HG02884 (cell line): ENCODE data around the gene OPA3.

ENCODE experiments used
- ATAC-seq: cut with Tn5 transposase; IDR thresholded peaks from one replicate; pipeline ENCODE4 v1.9.1; 2021; ENCODE audit warnings: mild to moderate bottlenecking, moderate library complexity; ENCODE audit not compliant: unreplicated experiment

The OPA3 gene

DNA sequence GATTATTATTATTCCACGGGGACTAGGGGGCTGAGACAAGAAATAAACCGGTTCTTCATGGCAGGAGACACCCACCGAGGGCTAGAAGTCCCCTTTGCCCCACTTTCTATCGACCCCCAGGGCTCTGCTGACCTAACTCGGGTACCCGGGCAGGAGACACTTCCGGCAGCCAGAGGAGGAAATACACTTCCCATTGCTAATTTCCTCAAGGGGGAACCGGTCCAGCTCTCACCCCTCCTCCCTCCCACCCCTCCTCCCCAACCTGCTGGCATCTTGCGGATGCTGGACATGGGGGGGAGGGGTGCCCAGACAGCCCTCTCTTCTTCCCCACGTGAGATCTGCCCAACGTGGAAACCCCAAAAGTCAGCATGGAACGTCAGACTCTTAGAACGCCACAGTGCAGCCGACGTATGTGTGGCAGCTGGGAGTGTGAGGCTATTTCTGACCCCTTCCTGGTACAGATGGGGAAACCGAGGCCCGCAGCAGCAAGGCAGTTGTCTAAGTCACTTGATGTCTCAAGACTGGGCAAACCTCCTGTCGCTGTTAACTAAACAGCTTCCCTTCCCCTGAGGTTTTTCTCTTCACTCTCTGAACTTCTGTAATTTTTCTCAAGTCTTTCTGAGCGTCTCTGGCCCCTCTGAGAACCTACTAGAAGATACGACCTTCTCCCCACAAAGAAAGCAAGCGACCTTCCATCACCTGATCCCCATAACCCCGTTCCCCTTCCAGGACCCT is 13.8 kb upstream of the OPA3 start:
- no peak for ATAC-seq

DNA sequence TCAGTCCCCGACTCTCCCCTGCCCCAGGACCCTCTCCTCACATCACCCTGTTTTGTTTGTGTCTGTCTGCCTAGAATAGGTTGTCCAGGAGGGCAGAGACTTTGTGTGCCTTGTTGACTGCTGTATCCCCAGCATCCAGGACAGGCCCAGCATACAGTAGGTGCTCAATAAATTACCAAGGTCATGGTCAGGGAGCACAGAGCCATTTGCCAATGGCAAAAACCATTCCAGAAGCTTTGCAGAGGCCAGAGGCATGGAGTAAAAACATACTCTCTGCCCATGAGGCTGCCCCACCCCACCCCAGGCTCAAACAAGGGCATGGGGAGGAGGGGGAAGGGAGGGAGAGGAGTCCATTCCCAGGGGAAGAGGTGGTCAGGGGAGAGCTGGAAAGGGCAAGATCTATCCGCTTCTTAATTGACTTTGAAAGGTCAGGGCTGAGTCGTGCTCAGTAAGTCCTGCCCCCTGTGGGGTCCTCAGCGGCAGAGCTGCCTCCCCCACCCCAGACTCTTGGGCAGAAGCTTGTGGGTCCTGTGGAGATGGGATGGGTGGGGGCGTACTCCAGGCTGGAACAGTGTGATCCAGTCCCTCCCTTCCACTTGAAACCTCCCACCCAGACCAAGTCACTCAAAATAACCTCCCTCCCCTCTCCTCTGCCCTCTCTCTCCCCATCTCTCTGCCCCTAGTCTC is 13.0 kb upstream of the OPA3 start:
- no peak for ATAC-seq

DNA sequence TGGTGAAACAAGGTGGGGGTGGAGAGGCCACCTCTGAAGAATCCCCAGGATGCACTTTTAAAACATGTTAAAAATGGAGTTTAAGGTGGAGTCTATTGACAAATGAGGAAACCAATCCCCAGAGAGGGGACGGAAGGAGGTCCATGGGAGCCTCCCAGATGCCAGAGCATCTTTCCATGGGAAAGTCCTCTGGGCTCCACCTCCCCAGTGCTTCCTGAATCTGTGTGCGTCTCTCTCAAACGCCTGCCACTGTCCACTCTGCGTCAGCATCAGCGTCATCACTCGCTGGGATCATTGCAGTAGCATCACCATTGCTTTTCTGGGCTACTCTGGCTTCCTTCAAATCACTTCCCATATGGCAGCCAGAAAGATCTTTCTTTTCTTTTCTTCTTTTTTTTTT is 11.2 kb upstream of the OPA3 start:
- ATAC-seq = no peak

DNA sequence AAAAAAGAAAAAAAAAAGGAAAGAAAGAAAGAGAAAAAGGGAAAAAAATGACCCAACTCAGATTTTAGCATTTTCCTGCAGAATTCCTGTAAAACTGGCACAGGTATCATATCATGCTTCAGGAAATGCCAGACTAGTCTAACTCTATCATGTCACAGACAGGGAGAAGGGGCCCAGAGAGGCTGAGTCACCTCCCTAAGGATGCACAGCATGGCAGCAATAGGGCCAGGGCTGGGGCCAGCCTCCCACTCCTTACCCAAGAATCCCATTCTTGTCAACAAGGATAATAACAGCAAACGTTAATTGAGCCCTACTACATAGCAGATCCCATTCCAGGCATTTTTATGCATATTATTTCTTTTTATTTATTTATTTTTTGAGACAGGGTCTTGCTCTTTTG is 8.9 kb upstream of the OPA3 start:
- ATAC-seq = no peak

DNA sequence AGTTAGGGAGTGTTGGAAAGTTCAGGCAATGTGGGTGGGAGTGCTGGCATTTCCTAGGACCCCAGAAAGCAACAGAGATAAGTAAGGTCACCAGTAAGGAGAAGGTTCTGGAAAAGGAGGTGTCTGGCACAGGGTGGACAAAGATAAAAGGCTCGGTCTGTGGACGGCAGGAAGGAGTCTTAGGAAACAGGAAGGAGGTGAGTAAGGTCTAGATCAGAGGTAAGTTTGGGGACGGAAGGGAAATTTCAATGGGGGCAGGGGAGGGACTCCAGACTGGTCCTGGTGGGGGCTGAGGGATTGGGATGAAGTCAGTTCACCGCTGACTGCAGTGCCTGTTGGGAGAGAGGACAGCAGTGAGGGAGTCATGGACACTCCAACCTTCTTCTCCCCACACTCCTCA is 7.8 kb upstream of the OPA3 start:
- no peak for ATAC-seq

DNA sequence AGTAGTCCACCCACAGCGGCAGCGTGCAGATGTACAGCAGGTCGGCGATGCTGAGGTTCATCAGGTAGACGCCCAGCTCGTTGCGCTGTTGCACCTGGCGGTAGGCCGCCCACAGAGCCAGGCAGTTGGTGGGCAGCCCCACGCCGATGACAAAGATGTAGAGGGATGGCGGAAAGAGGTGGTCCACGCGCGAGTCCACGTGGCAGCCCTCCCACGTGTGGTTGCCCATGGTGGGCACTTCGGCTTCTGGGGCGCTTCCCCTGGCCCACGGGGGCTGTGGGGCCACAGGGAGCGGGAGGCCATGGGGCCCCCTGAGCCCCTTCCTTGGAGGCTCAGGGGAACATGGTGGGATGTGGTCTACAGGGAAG is 7.0 kb upstream of the OPA3 start:
- ATAC-seq = no peak

DNA sequence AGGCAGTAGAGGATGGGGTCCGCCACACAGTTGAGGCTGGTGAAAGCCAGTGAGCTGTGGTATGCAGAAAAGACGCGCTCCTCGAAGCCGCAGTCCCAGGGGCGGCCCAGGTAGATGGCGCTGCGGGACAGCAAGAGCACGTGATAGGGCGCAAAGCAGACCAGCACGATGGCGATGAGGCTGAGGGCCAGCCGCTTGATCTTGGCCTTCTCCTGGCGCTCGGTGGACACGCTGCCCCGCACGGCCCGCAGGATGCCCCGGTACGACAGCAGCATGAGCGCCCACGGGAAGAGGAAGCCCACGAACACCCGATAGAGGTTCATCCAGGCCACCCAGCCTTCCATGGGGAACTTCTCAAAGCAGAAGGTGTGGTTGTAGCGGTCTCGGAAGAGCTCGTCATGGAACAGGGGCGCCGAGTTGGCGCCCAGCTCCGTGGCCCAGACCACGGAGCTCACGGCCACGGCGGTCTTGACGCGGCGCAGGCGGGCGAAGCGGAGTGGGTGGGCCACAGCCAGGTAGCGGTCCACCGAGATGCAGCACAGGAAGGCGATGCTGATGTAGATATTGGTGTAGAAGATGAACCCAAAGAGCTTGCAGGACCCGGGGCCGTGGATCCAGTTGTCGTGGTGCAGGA is 6.5 kb upstream of the OPA3 start:
- no peak for ATAC-seq

DNA sequence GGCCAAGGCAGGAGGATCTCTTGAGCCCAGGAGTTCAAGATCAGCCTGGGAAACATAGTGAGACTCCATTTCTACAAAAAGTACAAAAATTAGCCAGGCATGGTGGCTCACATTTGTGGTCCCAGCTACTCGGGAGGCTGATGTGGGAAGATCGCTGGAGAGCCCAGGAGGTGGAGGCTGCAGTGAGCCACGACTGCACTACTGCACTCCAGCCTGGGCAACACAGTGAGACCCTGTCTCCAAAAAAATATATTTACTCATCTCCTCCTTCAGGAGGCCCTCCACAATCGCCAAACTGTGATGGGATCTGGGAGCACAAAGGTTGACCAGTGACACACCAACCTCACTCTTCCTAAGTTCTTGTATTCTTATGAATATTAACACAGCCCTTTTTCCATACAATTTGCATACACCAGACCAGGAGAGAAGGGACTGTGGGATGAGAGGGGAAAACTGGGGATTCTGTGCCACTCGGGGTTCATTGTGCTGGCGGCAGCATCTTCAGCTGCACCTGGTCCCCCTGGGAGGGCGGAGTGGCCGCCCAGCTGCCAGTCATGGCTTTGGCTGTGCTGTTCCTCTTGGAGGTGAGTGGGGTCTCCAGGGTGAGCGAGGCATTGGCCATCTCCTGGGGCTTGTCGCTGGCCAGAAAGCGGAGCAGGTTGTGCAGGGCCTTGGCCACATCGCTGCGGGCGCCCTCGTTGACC is 5.8 kb upstream of the OPA3 start:
- no peak for ATAC-seq

DNA sequence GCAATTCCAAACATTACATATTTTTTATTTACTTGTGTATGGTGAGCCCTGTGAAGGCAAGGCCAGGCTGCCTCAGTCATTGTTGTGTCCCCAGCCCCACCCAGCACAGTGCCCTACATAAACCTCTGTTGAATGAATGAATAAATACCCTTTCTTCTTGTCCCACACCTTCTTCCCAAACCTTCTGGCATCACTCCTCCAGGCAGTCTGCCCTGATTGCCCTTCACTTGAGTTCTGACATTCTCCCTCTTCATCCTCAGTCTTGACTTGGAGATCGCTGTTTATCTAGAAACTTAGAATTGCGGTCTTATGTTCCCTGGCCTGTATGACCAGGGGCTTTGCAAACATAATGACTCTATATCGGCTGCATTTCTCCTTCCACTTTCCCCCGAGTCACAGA is 5.2 kb upstream of the OPA3 start:
- ATAC-seq = no peak

DNA sequence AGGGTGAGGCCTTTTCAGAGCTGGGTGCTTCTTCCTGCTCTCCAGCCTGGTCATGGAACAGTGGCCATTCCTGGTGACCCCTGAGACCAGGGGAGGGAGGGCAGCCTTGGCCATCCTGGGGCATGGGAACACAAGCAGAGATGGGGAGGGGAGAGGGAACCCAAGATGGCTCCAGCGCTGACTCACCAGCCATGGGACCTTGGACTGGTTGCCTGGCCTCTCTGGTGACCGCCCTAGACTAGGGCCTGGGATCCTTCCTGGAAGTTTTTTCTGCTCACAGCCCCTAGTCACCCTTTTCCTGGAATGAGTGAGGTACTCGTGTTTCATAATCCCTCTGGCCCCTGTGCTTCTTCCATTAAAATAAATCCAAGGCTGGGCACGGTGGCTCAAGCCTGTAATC is 3.3 kb upstream of the OPA3 start:
- ATAC-seq = no peak

DNA sequence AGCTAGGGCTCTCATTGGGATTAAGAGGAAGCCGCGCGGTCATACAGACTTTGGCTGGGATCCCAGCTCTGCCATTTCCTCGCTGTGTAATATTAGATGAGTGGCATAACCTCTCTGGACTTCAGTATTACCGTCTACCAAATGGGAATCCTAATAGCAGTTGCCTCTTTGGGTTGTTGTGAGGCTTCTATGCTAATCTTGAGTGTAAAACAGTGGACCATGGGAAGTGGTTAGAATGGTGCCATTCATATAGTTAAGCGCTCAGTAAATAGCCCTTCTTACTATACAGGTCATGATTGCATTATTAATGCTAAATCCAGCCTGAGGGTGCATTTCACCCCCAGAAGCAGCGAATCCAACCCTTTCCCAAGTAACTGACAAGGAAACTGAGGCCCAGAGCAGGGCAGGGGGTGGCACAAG is 566 bp upstream of the OPA3 start:
- ATAC-seq = no peak

DNA sequence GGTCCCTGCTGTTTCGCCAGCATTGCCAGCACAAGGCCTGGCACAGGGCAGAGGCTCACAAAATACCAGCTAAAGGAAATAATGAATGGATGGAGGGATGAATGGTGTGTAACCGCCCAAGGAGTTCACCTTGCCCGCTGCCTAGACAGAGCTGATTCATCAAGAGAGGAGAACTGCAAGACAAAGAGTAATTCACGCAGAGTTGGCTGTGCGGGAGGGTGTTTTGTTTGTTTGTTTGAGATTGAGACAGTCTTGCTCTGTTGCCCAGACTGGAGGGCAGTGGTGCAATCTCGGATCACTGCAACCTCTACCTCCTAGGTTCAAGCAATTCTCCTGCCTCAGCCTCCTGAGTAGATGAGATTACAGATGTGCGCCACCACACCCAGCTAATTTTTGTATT is 3.0 kb downstream of the OPA3 start:
- no peak for ATAC-seq

DNA sequence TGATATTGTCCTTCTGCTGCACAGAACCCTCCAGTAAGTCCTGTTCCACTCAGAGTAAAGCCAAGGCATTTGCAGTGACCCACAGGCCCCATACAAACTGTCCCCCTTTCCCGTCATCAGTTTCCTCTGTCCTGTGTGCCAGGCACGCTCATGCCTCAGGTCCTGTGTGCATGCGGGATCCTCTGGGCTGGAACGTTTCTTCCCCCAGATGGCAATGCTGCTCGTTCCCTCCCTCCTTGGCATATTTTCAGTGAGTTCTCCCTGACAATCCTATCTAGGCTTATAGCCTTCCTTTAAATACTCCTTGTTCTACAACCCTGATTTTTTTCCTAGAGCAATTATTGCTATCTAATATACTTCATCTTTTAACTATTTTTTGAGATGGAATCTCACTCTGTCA is 5.7 kb downstream of the OPA3 start:
- no peak for ATAC-seq

DNA sequence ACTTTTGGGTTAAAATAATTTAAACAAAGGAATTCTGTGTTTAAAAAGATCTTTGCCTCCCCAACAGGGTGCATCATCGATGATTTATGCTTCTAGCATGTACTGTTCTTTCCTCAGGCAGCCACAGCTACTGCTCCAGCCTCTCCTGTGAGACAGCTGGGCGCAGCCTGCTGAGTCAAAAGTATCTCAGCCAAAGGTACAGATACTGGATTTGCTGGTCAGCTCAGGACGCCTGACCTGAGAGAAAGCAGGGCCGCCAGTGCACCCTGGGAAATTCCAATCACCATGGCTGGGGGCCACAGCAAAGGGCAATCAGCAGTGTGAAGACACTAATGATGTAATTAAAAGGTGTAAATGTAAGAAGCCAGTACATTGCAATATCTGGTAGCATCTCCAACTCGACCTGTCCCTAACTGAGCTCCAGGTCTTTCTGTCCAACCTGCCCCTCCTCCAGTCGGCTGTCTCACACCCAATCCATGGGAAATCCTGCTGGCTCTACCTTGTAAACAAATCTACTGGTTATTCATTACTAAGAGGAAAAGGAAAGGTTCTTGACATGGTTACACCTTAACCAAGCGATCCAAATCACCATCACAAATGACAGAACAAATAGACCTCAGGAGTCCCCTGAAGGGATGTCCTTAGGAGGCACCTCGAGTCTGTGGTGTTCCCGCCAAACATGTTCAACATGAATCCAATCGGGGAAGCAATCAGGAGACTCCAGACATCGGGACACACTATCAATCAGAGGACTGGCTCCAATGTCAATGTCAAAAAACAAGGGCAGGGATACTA is 7.3 kb downstream of the OPA3 start:
- ATAC-seq = no peak

DNA sequence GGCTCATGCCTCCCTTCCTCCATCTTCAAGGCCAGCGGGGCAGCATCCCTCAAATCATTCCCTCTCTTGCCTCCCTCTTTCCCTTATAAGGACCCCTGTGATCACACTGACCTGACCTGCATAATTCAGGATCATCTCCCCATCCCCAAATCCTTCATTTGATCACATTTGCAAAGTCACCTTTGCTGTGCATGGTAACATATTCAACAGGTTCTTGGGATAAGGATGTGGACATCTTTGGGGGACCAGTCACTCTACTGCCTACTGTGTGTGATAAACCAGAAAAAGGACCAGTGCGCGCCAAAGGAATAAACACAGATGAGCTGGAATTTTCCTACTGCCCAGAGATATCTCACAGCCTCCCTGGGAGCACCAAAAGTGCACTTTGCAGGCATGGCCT is 7.9 kb downstream of the OPA3 start:
- no peak for ATAC-seq

DNA sequence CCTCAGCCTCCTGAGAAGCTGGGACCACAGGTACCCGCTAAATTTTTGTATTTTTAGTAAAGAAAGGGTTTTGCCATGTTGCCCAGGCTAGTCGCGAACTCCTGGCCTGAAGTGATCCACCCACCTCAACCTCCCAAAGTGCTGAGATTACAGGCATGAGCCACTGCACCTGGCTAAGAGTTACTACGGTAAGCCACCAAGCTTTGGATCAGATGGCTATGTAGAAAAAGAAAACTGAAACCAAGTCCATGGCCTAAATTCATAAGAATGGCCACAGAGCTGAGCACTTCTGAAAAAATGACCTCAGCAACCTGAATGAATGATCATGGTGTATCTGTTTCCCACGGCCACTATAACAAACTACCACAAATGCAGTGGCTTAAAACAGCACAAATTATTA is 9.4 kb downstream of the OPA3 start:
- ATAC-seq = no peak

DNA sequence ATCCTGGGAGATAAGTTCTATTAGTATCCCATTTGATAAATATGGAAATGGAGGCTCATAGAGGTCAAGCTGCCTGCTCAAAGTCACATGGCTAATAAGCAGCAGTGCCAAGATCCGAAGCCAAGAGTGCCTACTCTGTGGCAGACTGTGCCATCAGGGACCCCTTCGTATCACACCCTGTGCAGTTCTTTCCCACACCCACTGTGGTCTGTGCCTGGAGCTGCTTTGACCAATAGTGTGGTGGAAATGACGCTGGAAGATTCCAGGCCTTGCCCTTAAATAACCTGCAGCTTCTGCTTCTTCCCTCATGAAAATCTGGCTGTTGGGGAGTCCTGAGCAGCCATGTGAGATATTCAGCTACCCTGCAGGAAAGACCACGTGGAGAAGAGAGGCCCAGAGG is 10.1 kb downstream of the OPA3 start:
- ATAC-seq = no peak

DNA sequence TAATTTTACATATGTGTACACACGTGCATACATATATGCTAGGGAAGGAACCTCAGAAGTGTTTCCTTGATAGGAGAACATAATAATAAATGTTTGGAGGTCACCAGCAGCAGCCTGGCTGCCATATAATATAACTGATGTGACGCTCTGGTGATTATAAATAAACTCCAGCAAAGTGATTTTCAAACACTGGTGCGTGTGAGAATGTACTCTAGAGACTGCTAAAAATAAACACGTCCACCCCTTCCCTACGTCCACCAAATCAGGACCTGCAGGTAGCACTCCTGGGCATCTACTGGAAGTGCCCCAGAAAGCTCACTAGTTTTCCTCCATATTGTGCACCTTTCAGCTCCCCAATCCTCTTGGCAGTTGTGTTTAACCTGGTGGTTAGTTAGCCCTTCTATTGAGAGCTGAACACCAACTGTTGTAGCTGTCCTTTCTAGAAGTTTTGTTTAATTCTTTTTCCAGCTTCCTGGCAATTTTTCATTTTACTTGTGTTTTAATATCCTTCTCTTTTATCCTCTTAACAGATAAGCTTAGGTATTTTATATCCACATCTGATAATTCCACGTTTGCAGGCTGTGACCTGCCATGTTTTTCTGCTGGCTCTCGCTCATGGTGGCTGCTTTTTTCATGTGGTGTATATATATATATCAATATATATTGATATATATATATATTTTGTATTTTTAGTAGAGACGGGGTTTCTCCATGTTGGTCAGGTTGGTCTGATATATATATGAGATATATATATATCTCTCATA is 13.0 kb downstream of the OPA3 start:
- ATAC-seq = no peak

DNA sequence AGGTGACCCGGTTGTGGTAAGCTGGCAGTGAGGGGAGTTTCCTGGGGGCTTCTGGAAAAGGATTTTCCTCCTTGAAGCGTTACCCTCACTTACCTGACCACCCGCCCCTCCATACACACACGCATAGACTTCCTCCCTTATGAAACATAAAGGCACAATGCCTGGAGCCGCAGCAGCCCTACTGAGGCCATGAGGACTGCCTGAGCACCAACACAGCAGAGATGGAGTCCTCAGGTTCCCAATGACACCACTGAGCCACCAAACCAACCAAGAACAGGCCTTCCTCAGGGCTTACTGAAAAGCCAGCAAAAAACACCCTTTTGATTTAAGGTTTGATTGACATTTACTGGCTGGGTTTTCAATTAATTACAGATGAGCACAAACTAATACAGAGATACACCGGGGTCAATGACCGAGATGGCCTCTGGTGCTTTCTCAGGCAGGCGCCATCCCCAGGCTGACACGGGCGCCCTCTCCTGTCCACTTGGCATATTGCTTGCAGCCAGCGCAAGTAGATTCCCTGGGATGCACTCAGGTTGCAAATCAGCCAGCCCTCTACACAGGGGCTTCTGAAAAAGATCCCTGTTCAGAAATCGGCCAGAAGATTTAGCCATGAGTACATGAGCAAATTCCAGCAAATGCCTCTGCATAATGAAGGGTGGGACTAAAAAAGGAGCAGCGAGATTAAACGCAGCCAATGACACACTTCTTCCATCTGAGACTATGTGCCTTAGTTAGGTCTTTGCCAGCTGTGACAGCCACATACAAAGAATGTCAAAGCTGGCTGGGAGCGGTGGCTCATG is 14.8 kb downstream of the OPA3 start:
- ATAC-seq = no peak
